GM20000 (cell line): ENCODE data around the gene TP73.

Source experiments
- DNase-seq: peaks from one replicate; pipeline ENCODE4 v3.0.0; 2012; ENCODE audit warnings: low spot score
- CTCF ChIP-seq: IDR thresholded peaks from 2 replicates; pipeline ENCODE4 v1.5.1; 2012; ENCODE audit warnings: mild to moderate bottlenecking, control low read depth; ENCODE audit errors: extremely low read depth, missing control alignments

The TP73 gene

GRCh38 chr1:3612123-3612522 is 40.2 kb upstream of the TP73 start:
- no peak for DNase-seq
- no peak for TF ChIP-seq CTCF

GRCh38 chr1:3614755-3615742 is 37.3 kb upstream of the TP73 start:
- no peak for DNase-seq
- TF ChIP-seq CTCF, result peak; percentile 24

GRCh38 chr1:3616861-3617260 is 35.5 kb upstream of the TP73 start:
- no peak for DNase-seq
- TF ChIP-seq CTCF, result no peak

GRCh38 chr1:3617806-3618345 is 34.4 kb upstream of the TP73 start:
- no peak for TF ChIP-seq CTCF
- no peak for DNase-seq

- DNase-seq, result no peak
- TF ChIP-seq CTCF, result no peak
Observed at GRCh38 chr1:3618531-3618880, 33.8 kb upstream of the TP73 start.

- DNase-seq, result peak; percentile 87
- peak; percentile 56 for TF ChIP-seq CTCF
Observed at GRCh38 chr1:3618881-3619671, 33.2 kb upstream of the TP73 start.

GRCh38 chr1:3620708-3621107 is 31.6 kb upstream of the TP73 start:
- no peak for TF ChIP-seq CTCF

More at GRCh38 chr1:3620708-3621107, 31.6 kb upstream of the TP73 start:
- no peak for DNase-seq
